ENCODE results near the gene GPN2. TPM values are rescaled to one million over a fixed set of nuclear protein-coding genes. Genes with fewer than 3 reads are reported as not detected.

The GPN2 gene
- total and polyA plus RNA-seq, 9 of the 15 experiments (the other 6 are each of a cell fraction or from before 2014, with no cell fraction given): 9.9 to 58.8 (median 20.4) TPM

- TF ChIP-seq, protein P1, sequence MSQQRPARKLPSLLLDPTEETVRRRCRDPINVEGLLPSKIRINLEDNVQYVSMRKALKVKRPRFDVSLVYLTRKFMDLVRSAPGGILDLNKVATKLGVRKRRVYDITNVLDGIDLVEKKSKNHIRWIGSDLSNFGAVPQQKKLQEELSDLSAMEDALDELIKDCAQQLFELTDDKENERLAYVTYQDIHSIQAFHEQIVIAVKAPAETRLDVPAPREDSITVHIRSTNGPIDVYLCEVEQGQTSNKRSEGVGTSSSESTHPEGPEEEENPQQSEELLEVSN (IDR thresholded peaks at IDR 0.05; ENCODE audit: borderline replicate concordance in 1 of 2, extremely low read depth in 1 of 2, insufficient read depth in 1 of 2, insufficient read length in 1 of 2, low read depth in 1 of 2, low read length in 1 of 2, poor library complexity in 1 of 2, severe bottlenecking in 1 of 2): no peak
- no peak for TF ChIP-seq ZNF699 (CRISPR knock-in tag; IDR thresholded peaks at IDR 0.05; ENCODE audit: insufficient replicate concordance)
- TF ChIP-seq BMI1 (IDR thresholded peaks at IDR 0.05; ENCODE audit: low read length): no peak
- no peak for TF ChIP-seq ETS1 (conservative IDR thresholded peaks at IDR 0.05; ENCODE audit: control insufficient read depth, low read depth, low read length)
- no peak for TF ChIP-seq ZNF609 (CRISPR knock-in tag; IDR thresholded peaks at IDR 0.05; ENCODE audit: borderline replicate concordance)
- TF ChIP-seq, protein P2, sequence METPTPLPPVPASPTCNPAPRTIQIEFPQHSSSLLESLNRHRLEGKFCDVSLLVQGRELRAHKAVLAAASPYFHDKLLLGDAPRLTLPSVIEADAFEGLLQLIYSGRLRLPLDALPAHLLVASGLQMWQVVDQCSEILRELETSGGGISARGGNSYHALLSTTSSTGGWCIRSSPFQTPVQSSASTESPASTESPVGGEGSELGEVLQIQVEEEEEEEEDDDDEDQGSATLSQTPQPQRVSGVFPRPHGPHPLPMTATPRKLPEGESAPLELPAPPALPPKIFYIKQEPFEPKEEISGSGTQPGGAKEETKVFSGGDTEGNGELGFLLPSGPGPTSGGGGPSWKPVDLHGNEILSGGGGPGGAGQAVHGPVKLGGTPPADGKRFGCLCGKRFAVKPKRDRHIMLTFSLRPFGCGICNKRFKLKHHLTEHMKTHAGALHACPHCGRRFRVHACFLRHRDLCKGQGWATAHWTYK (CRISPR knock-in tag; IDR thresholded peaks at IDR 0.05): no peak
- no peak for TF ChIP-seq ZKSCAN3 (CRISPR knock-in tag; IDR thresholded peaks at IDR 0.05)
- TF ChIP-seq, protein P3, sequence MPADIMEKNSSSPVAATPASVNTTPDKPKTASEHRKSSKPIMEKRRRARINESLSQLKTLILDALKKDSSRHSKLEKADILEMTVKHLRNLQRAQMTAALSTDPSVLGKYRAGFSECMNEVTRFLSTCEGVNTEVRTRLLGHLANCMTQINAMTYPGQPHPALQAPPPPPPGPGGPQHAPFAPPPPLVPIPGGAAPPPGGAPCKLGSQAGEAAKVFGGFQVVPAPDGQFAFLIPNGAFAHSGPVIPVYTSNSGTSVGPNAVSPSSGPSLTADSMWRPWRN (IDR thresholded peaks at IDR 0.05; ENCODE audit: low read depth): no peak
- no peak for TF ChIP-seq ELF4 (CRISPR knock-in tag; IDR thresholded peaks at IDR 0.05)
- TF ChIP-seq FOXP1 (CRISPR knock-in tag; IDR thresholded peaks at IDR 0.05): no peak
- TF ChIP-seq HEY1 (CRISPR knock-in tag; IDR thresholded peaks at IDR 0.05; ENCODE audit: borderline replicate concordance): no peak
- TF ChIP-seq FOXK2 (conservative IDR thresholded peaks at IDR 0.05 in 1 of 2, IDR thresholded peaks at IDR 0.05 in 1 of 2; ENCODE audit: low read depth in 2 of 2): no peak
Observed at GRCh38 chr1:26862781-26863684, 27.1 kb downstream of the GPN2 start, which contains the start of gene SFN (continued).

All from K562 (cell line).